Measurements from ENCODE around the gene CFAP210. TPM values are rescaled to one million over a fixed set of nuclear protein-coding genes. Genes with fewer than 3 reads are reported as not detected.

Gene CFAP210
- polyA plus RNA-seq, 3 donors from 2014 or later, result not detected

DNA sequence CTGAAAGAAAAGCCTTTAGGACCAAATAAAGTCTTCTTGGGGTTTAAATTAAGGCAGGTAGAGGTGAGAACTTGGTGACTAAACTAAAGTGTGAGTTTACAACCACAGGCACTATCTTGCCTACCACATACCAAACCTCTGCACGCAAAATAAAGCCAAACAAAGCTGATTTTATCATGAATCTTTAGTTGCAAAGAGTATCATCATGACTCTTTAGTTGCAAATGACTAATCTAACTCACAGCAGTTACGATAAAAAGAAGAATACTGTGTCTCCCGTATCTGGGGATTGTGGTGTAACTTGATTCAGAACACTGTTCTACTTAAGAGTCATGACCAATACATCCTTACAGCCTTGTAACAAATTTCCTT lies 11.2 kb downstream of the CFAP210 start:
- Mint-ChIP-seq H3K27ac (peak overlapping the region in 5 of 6 donors; percentile 37 to 81 (median 79)), H3K9me3 (peaks cover 0 to 2% (median 0%) of the 10 kb centered on the region in 6 donors), H3K4me1 (peaks cover 18 to 24% of the 10 kb centered on the region in 2 donors), H3K27me3 (ENCODE audit: low read depth in 3 of 3) (peaks cover 0 to 4% (median 3%) of the 10 kb centered on the region in 3 donors), H3K4me3 (peak overlapping the region in 2 of 5 donors; percentile 12 to 33), H3K36me3 (no peaks in the 10 kb centered on the region)
- DNase-seq, result peak; percentile 55 to 64 (median 61)

GRCh38 chr2:169676850-169677249 lies 17.4 kb downstream of the CFAP210 start:
- no peaks in the 10 kb centered on the region for H3K36me3 Mint-ChIP-seq
- no peak for DNase-seq
- no peak overlapping the region for H3K27ac Mint-ChIP-seq
- peaks cover 0 to 2% (median 0%) of the 10 kb centered on the region in 6 donors for H3K9me3 Mint-ChIP-seq
- H3K4me3 Mint-ChIP-seq, result no peak overlapping the region
- H3K27me3 Mint-ChIP-seq (ENCODE audit: low read depth in 3 of 3), result peaks cover 0 to 5% (median 2%) of the 10 kb centered on the region in 3 donors
- no peaks in the 10 kb centered on the region for H3K4me1 Mint-ChIP-seq

GRCh38 chr2:169676357-169676756 lies 17.8 kb downstream of the CFAP210 start:
- Mint-ChIP-seq H3K4me3 (no peak overlapping the region), H3K27ac (no peak overlapping the region), H3K4me1 (no peaks in the 10 kb centered on the region), H3K36me3 (no peaks in the 10 kb centered on the region), H3K9me3 (peaks cover 0 to 2% (median 0%) of the 10 kb centered on the region in 6 donors), H3K27me3 (ENCODE audit: low read depth in 3 of 3) (peaks cover 2 to 5% (median 3%) of the 10 kb centered on the region in 3 donors)
- DNase-seq, result no peak

GRCh38 chr2:169673921-169674320 lies 20.3 kb downstream of the CFAP210 start:
- Mint-ChIP-seq H3K4me1 (no peaks in the 10 kb centered on the region), H3K36me3 (no peaks in the 10 kb centered on the region), H3K4me3 (no peak overlapping the region), H3K27ac (no peak overlapping the region), H3K9me3 (peaks cover 0 to 1% (median 0%) of the 10 kb centered on the region in 6 donors), H3K27me3 (ENCODE audit: low read depth in 3 of 3) (peaks cover 2 to 6% (median 5%) of the 10 kb centered on the region in 3 donors)
- no peak for DNase-seq

DNA sequence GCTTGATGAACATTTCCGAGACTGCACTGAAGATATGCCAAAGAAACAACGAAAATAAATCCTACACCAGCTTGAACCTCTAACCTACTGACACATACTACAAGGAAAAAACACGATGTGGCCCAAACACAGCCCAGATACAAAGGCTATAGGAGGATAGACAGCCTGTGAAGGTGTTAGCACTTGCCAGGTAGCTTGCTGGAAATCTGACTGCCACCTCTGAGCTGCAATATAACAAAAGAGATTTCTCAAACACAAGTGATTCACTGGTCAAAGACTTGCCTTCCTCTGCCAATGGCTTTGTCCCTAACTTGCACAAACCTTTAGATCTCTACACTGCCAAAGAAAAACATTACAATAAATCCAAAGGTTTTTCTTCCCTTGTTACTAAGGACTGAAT lies 21.1 kb downstream of the CFAP210 start:
- H3K9me3 Mint-ChIP-seq, result peaks cover 0 to 1% (median 0%) of the 10 kb centered on the region in 6 donors
- no peaks in the 10 kb centered on the region for H3K4me1 Mint-ChIP-seq
- H3K36me3 Mint-ChIP-seq, result no peaks in the 10 kb centered on the region
- no peak overlapping the region for H3K27ac Mint-ChIP-seq
- H3K4me3 Mint-ChIP-seq, result no peak overlapping the region
- H3K27me3 Mint-ChIP-seq (ENCODE audit: low read depth in 3 of 3), result peaks cover 2 to 7% (median 5%) of the 10 kb centered on the region in 3 donors
- no peak for DNase-seq

GRCh38 chr2:169672406-169672805 lies 21.8 kb downstream of the CFAP210 start:
- Mint-ChIP-seq H3K4me3 (no peak overlapping the region), H3K36me3 (no peaks in the 10 kb centered on the region), H3K4me1 (no peaks in the 10 kb centered on the region), H3K9me3 (peaks cover 0 to 1% (median 0%) of the 10 kb centered on the region in 6 donors), H3K27ac (no peak overlapping the region), H3K27me3 (ENCODE audit: low read depth in 3 of 3) (peaks cover 2 to 7% (median 5%) of the 10 kb centered on the region in 3 donors)
- no peak for DNase-seq

- DNase-seq, result no peak
- no peak overlapping the region for H3K4me3 Mint-ChIP-seq
- H3K36me3 Mint-ChIP-seq, result no peaks in the 10 kb centered on the region
- H3K9me3 Mint-ChIP-seq, result peaks cover 0 to 1% (median 0%) of the 10 kb centered on the region in 6 donors
- H3K27ac Mint-ChIP-seq, result no peak overlapping the region
- no peaks in the 10 kb centered on the region for H3K4me1 Mint-ChIP-seq
- H3K27me3 Mint-ChIP-seq (ENCODE audit: low read depth in 3 of 3), result peaks cover 2 to 7% (median 5%) of the 10 kb centered on the region in 3 donors
Measured at GRCh38 chr2:169670937-169671336, 23.3 kb downstream of the CFAP210 start.

DNA sequence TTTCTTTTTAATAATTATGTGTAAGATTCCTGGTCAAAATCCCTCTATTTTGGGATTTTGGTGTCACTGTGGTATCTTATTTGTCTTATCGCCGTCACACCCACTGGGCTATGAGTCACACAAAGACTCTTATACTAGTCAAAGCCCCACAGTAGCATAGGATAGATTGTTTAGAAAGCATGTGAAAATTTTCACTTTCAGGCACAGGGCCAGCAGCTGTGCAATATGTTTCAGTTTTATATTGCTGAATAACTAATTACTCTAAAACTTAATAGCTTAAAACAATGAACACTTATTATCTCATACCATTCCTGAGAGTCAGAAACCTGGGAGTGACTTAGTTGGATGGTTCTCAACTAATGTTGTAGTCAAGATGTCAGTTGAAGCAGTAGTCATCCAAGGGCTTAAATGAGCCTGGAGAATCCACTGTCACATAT lies 24.0 kb downstream of the CFAP210 start:
- H3K4me3 Mint-ChIP-seq, result no peak overlapping the region
- H3K4me1 Mint-ChIP-seq, result no peaks in the 10 kb centered on the region
- H3K27ac Mint-ChIP-seq, result no peak overlapping the region
- DNase-seq, result no peak
- H3K36me3 Mint-ChIP-seq, result no peaks in the 10 kb centered on the region
- H3K27me3 Mint-ChIP-seq (ENCODE audit: low read depth in 3 of 3), result peaks cover 2 to 7% (median 5%) of the 10 kb centered on the region in 3 donors
- H3K9me3 Mint-ChIP-seq, result peaks cover 0 to 1% (median 0%) of the 10 kb centered on the region in 6 donors

- DNase-seq, result no peak
Measured at GRCh38 chr2:169667583-169667982, 26.6 kb downstream of the CFAP210 start.

DNA sequence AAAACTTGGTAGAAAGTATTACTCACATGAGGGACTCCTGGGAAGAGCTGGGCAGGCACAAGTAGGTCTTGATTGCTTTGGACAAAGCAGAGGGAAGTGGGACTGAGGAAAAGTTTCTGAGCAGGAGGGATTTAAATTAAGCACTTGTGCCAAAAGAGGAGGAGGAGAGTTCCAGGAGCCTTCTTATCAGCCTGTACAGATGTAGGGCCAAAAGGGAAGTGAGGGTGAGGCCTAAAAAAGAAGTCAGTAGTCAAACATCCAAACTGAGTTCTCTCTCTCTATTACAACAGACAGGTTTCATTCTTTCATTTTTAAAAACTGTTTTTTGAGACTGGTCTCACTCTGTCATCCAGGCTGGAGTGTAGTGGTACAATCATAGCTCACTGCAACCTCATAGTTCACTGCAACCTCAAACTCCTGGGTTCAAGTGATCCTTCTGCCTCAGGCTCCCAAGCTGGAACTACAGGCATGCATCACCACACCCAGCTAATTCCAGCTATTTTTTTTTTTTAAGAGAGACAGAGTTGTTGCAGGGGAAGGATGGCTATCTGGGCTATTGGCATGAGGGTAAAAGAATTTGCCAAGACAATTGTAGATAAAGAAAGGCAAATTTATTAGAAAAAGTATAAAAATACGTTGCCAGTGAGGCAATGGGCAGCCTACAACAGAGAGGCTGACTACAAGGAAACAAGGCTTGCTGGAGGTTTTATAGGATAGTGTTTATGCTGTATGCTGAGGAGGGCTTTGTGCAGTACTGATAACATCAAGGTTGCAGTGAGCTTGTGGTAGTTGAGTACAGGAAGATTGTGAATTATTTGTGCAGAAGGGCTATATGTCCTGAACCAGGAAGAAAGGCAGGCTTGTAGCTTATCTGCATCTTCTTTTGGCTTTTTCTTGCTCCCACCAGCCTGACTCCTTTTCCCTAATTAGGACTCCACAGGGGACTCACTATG lies 29.0 kb downstream of the CFAP210 start:
- H3K27ac Mint-ChIP-seq, result no peak overlapping the region
- H3K9me3 Mint-ChIP-seq, result peaks cover 0 to 4% (median 0%) of the 10 kb centered on the region in 6 donors
- no peaks in the 10 kb centered on the region for H3K4me1 Mint-ChIP-seq
- no peaks in the 10 kb centered on the region for H3K36me3 Mint-ChIP-seq
- peaks cover 0 to 5% (median 2%) of the 10 kb centered on the region in 3 donors for H3K27me3 Mint-ChIP-seq (ENCODE audit: low read depth in 3 of 3)
- no peak for DNase-seq
- H3K4me3 Mint-ChIP-seq, result no peak overlapping the region

More at GRCh38 chr2:169667583-169667982, 26.6 kb downstream of the CFAP210 start:
- no peak overlapping the region for H3K4me3 Mint-ChIP-seq
- H3K9me3 Mint-ChIP-seq, result peaks cover 0 to 4% (median 0%) of the 10 kb centered on the region in 6 donors
- no peaks in the 10 kb centered on the region for H3K36me3 Mint-ChIP-seq
- no peaks in the 10 kb centered on the region for H3K4me1 Mint-ChIP-seq
- H3K27me3 Mint-ChIP-seq (ENCODE audit: low read depth in 3 of 3), result peaks cover under 1 to 9% (median 2%) of the 10 kb centered on the region in 3 donors
- no peak overlapping the region for H3K27ac Mint-ChIP-seq

- Mint-ChIP-seq H3K4me3 (no peak overlapping the region), H3K27ac (no peak overlapping the region), H3K9me3 (peaks cover 0 to 4% (median 0%) of the 10 kb centered on the region in 6 donors), H3K27me3 (ENCODE audit: low read depth in 3 of 3) (peaks cover 0 to 7% (median 5%) of the 10 kb centered on the region in 3 donors), H3K4me1 (no peaks in the 10 kb centered on the region), H3K36me3 (no peaks in the 10 kb centered on the region)
- DNase-seq, result no peak
Measured at GRCh38 chr2:169664600-169664977, 29.6 kb downstream of the CFAP210 start.

GRCh38 chr2:169663247-169663646 lies 31.0 kb downstream of the CFAP210 start:
- Mint-ChIP-seq H3K4me3 (no peak overlapping the region), H3K4me1 (no peaks in the 10 kb centered on the region), H3K9me3 (peaks cover 0 to 2% (median 0%) of the 10 kb centered on the region in 6 donors), H3K27ac (no peak overlapping the region), H3K36me3 (no peaks in the 10 kb centered on the region), H3K27me3 (ENCODE audit: low read depth in 3 of 3) (peaks cover 0 to 8% (median 3%) of the 10 kb centered on the region in 3 donors)
- DNase-seq, result no peak

DNA sequence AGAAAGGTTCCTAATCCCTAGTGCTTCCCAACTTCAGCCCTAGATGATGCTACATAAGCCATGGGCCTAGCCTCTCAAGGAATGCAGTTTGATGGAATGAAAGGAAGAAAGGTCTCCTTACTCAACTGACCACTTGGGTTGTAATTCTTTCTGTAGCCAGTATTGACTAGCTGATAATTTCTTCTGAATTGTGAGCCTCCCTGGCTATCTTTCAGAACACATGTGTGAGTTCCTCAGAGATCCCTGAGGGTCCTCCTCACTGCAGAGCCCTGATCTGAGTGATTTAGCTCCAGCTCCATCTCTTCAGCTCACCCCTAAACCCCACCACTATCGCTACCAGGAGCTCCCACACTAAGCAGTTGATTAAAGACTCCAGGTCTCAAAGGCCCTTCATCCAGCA lies 31.5 kb downstream of the CFAP210 start:
- H3K4me1 Mint-ChIP-seq, result no peaks in the 10 kb centered on the region
- H3K9me3 Mint-ChIP-seq, result peaks cover 0 to 2% (median 0%) of the 10 kb centered on the region in 6 donors
- H3K27me3 Mint-ChIP-seq (ENCODE audit: low read depth in 3 of 3), result peaks cover 0 to 8% (median 3%) of the 10 kb centered on the region in 3 donors
- H3K27ac Mint-ChIP-seq, result no peak overlapping the region
- no peak for DNase-seq
- no peak overlapping the region for H3K4me3 Mint-ChIP-seq
- no peaks in the 10 kb centered on the region for H3K36me3 Mint-ChIP-seq

DNA sequence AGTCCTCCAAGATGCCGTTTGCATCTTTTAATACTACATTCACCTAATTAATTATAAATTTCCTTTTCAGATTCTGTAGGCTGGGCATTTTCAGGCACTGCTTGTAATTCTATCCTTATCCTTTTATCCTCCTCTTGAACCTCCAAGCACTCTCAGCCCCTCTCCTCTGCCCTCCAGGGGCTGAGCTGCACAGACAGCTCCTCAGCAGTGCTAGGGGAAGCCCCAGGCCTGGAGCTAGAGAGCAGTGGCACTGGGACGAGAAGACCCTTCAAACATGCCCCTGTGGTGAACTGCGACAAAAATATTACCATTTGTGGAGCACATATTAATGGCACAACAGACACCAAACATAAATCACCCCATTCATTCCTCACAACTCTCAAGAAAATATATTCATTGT lies 32.9 kb downstream of the CFAP210 start:
- Mint-ChIP-seq H3K9me3 (peaks cover 0 to 2% (median 0%) of the 10 kb centered on the region in 6 donors), H3K27me3 (ENCODE audit: low read depth in 3 of 3) (peaks cover 0 to 11% (median 3%) of the 10 kb centered on the region in 3 donors), H3K36me3 (no peaks in the 10 kb centered on the region), H3K4me3 (no peak overlapping the region), H3K4me1 (no peaks in the 10 kb centered on the region), H3K27ac (no peak overlapping the region)
- DNase-seq, result no peak
